GM12878 (cell line): ENCODE data around the gene TASOR2. TPM values are rescaled to one million over a fixed set of nuclear protein-coding genes. Genes with fewer than 3 reads are reported as not detected.

Experiments
- ATAC-seq: fragments of 200-7000 bp; cut with Tn5 transposase; 3 replicates; pipeline ENCODE4 v1.9.1; 2020; ENCODE audit warnings: mild to moderate bottlenecking, moderate library complexity
- BruUV-seq: library from RNA; stranded (reverse); fragments of 400-500 nt; replicated peaks from 2 replicates; lab custom pipeline; 2021; lab: Mats Ljungman, UMichigan
- CTCF ChIA-PET: fragments of 300-600 bp; sonication (Branson Sonifier 250); formaldehyde crosslinking; extraction: SDS; loops from one replicate; lab custom pipeline; 2021; ENCODE audit warnings: inconsistent platforms; lab: Yijun Ruan, JAX
- POLR2A ChIA-PET: fragments of 350-600 bp; formaldehyde crosslinking; extraction: SDS; loops from one replicate; lab custom pipeline; 2021; ENCODE audit warnings: inconsistent platforms; lab: Charles Lee
- RAD21 ChIA-PET: fragments of 300-600 bp; sonication (Branson Sonifier 250); formaldehyde crosslinking; loops from one replicate; lab custom pipeline; 2023; ENCODE audit warnings: antibody characterized with exemption; ENCODE audit not compliant: unreplicated experiment; lab: Charles Lee
- SMC1A ChIA-PET: fragments of 300-600 bp; sonication (Branson Sonifier 250); formaldehyde crosslinking; loops from one replicate; lab custom pipeline; 2023; ENCODE audit not compliant: unreplicated experiment, uncharacterized antibody; lab: Charles Lee
- DNase-seq: peaks from one replicate; pipeline ENCODE4 v3.0.0-alpha.2; 2011; ENCODE audit warnings: low read depth, low spot score
- FAIRE-seq: peaks from 3 replicates; lab custom pipeline; 2011; peaks lifted over from hg19 to GRCh38; lab: Jason Lieb, UNC
- H2AFZ ChIP-seq: 2 replicates; pipeline ENCODE4 v1.6.0; 2011; ENCODE audit warnings: low read depth, low read length, control low read depth; ENCODE audit not compliant: control insufficient read depth
- H3K27ac ChIP-seq: 2 replicates; pipeline ENCODE4 v1.5.1; 2011; ENCODE audit warnings: control low read depth; ENCODE audit not compliant: control insufficient read depth, insufficient read depth
- H3K27me3 ChIP-seq, 2 experiments: replicated peaks in 1 of 2; 2 replicates each; pipeline versions ENCODE4 v1.6.0 to v1.6.1; 2011; ENCODE audit warnings: low read length in 1 of 2; ENCODE audit not compliant: control insufficient read depth in 2 of 2, insufficient read depth in 2 of 2
- H3K36me3 ChIP-seq, 2 experiments: 2 replicates each; pipeline ENCODE4 v1.5.1; 2011; ENCODE audit warnings: low read length in 1 of 2; ENCODE audit not compliant: control insufficient read depth in 2 of 2, insufficient read depth in 2 of 2
- H3K4me1 ChIP-seq: 2 replicates; pipeline ENCODE4 v1.6.1; 2011; ENCODE audit warnings: mild to moderate bottlenecking, low read length, moderate library complexity, mixed read lengths; ENCODE audit not compliant: control insufficient read depth, insufficient read depth
- H3K4me2 ChIP-seq: 2 replicates; pipeline ENCODE4 v1.6.0; 2011; ENCODE audit warnings: control low read depth; ENCODE audit not compliant: control insufficient read depth, insufficient read depth
- H3K4me3 ChIP-seq: fragments of 200-600 bp; sonication (generic); 2 replicates; pipeline ENCODE4 v1.5.1; 2016
- H3K79me2 ChIP-seq: 2 replicates; pipeline ENCODE4 v1.6.0; 2011; ENCODE audit warnings: low read length; ENCODE audit not compliant: control insufficient read depth, insufficient read depth
- H3K9ac ChIP-seq: 2 replicates; pipeline ENCODE4 v1.8.0; 2011; ENCODE audit warnings: low read length, control low read depth, mixed read lengths; ENCODE audit not compliant: control insufficient read depth, insufficient read depth
- H3K9me3 ChIP-seq: replicated peaks from 3 replicates; pipeline ENCODE4 v1.5.1; 2011; ENCODE audit warnings: mild to moderate bottlenecking, low read length; ENCODE audit not compliant: control insufficient read depth, insufficient read depth
- H4K20me1 ChIP-seq: 2 replicates; pipeline ENCODE4 v1.6.0; 2011; ENCODE audit not compliant: control insufficient read depth, insufficient read depth
- CBFB ChIP-seq: IDR thresholded peaks from 2 replicates; pipeline ENCODE4 v1.6.1; 2016; ENCODE audit warnings: antibody characterized with exemption, low read depth
- CHD4 ChIP-seq: fragments of 200-600 bp; sonication (generic); IDR thresholded peaks from 2 replicates; pipeline ENCODE4 v1.6.1; 2016; ENCODE audit warnings: mild to moderate bottlenecking
- DPF2 ChIP-seq: fragments of 450-650 bp; IDR thresholded peaks from 2 replicates; pipeline ENCODE4 v1.6.1; 2017; ENCODE audit warnings: mild to moderate bottlenecking
- JUNB ChIP-seq: IDR thresholded peaks from 2 replicates; pipeline ENCODE4 v1.6.1; 2016; ENCODE audit warnings: antibody characterized with exemption, mild to moderate bottlenecking
- MEF2B ChIP-seq: fragments of 450-650 bp; IDR thresholded peaks from 2 replicates; pipeline ENCODE4 v1.6.1; 2018; ENCODE audit warnings: mild to moderate bottlenecking, moderate library complexity; ENCODE audit not compliant: partially characterized antibody, poor library complexity, severe bottlenecking
- MYB ChIP-seq: fragments of 150-350 bp; IDR thresholded peaks from 2 replicates; pipeline ENCODE4 v1.6.1; 2014; ENCODE audit warnings: mild to moderate bottlenecking, low read depth, low read length, borderline replicate concordance
- TBL1XR1 ChIP-seq: IDR thresholded peaks from 2 replicates; pipeline ENCODE4 v1.6.1; 2012; ENCODE audit warnings: low read depth, low read length, improper control_type of control experiment
- ZBED1 ChIP-seq: IDR thresholded peaks from 2 replicates; pipeline ENCODE4 v1.6.1; 2016; ENCODE audit warnings: borderline replicate concordance
- ZNF207 ChIP-seq: fragments of 450-650 bp; IDR thresholded peaks from 2 replicates; pipeline ENCODE4 v1.6.1; 2014; ENCODE audit warnings: antibody characterized with exemption, mild to moderate bottlenecking, borderline replicate concordance
- ZNF217 ChIP-seq: fragments of 450-650 bp; IDR thresholded peaks from 2 replicates; pipeline ENCODE4 v1.6.1; 2017; ENCODE audit warnings: antibody characterized with exemption, mild to moderate bottlenecking
- WGBS: methylation state at CpG from one replicate; pipeline ENCODE4 v1.1.6; 2016; ENCODE audit warnings: low lambda C conversion rate; ENCODE audit not compliant: insufficient replicate concordance, insufficient coverage; ENCODE audit errors: missing lambda C conversion rate; 5-methylcytosine and 5-hydroxymethylcytosine counted together
- in situ Hi-C: fragments of 300-500 bp; cut with MboI; formaldehyde crosslinking; loops from 9 replicates; pipeline ENCODE4 v1.14.3; 2018; ENCODE audit warnings: mixed read lengths
- intact Hi-C: fragments of 100-400 bp; cut with micrococcal nuclease; formaldehyde crosslinking; loops from one replicate; pipeline ENCODE4 v1.14.2; 2022; ENCODE audit not compliant: unreplicated experiment
- polyA plus RNA-seq, 11 experiments: library from polyadenylated mRNA; depleted of rRNA in 4 of 11; unstranded in 6 of 11; stranded (reverse) in 5 of 11; fragments of >200 nt; fragmentation: Nextera tagmentation in 4 of 11; fragmentation: Illumina TruSeq in 1 of 11; extraction: Ambion mirVana in 4 of 11; extraction: Trizol in 1 of 11; gene quantifications; 1 replicate in 1 of 11; 2 replicates in 10 of 11; pipeline versions ENCODE4 v1.2.1 to v1.2.3, GENCODE V29; 2011 to 2016; ENCODE audit warnings: inconsistent platforms in 2 of 11, missing spikeins in 2 of 11, low read depth in 1 of 11
- total RNA-seq, 4 experiments: library from RNA; depleted of rRNA in 3 of 4; stranded (reverse); fragments of >200 nt in 3 of 4; fragmentation: Illumina TruSeq in 1 of 4; extraction: Trizol in 1 of 4; gene quantifications; 2 replicates each; pipeline versions ENCODE4 v1.2.1 to v1.2.3, GENCODE V29; 2013 to 2021
- TF ChIP-seq, protein P1 (sequence below): IDR thresholded peaks from 2 replicates; pipeline ENCODE4 v1.6.1; 2011; ENCODE audit warnings: mild to moderate bottlenecking, low read depth, low read length, moderate library complexity; ENCODE audit not compliant: insufficient replicate concordance
- TF ChIP-seq, protein P2 (sequence below): IDR thresholded peaks from 2 replicates; pipeline ENCODE4 v1.6.1; 2012; ENCODE audit warnings: improper control_type of control experiment, low read depth, low read length; ENCODE audit not compliant: insufficient replicate concordance
- TF ChIP-seq, protein P3 (sequence below): fragments of 450-650 bp; IDR thresholded peaks from 2 replicates; pipeline ENCODE4 v1.6.1; 2017; ENCODE audit warnings: mild to moderate bottlenecking

TASOR2 gene
- total and polyA plus RNA-seq, 10 of the 15 experiments (the other 5 are each of a cell fraction or from before 2014, with no cell fraction given): 8.2 to 54.7 (median 31.0) TPM

DNA sequence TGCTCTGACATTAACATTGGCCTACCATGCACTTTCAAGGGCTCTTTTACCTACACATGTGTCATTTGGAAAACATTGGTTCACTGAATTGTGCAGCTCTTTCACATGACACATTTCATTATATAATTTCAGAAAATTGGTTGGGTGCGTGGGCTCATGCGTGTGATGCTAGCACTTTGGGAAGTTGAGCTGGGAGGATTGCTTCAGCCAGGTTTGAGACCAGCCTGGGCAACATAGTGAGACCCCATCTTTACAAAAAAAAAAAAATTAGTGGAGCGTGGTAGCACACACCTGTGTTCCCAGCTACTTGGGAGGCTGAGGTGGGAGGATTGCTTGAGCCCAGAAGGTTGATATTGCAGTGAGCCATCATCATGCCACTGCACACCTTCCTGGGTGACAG, 3.9 kb downstream of the TASOR2 start:
- ATAC-seq: no peak
- CTCF ChIA-PET: interaction anchor here (0.6 to 1.6 kb wide), 8 partner anchors 8 to 322 kb away, joined by 3 to 8 read pairs (median 4); no protein-coding TSS in a partner anchor
- intact Hi-C loops: loop anchor here (5.0 kb wide), 3 partner anchors 184 to 364 kb away; partner anchors contain the start of gene IL15RA
- no peak overlapping the region for H3K9ac ChIP-seq
- no peaks in the 10 kb centered on the region for H3K36me3 ChIP-seq
- RAD21 ChIA-PET: interaction anchor here (0.9 to 1.7 kb wide), 4 partner anchors 23 to 201 kb away, joined by 3 to 4 read pairs (median 4); partner anchors contain the start of genes ANKRD16 and FBH1
- H3K4me2 ChIP-seq: peak overlapping the region; percentile 74
- no peaks in the 10 kb centered on the region for H4K20me1 ChIP-seq
- DNase-seq: no peak
- SMC1A ChIA-PET: interaction anchor here (1.0 to 15.6 kb wide), 10 partner anchors 9 to 325 kb away, joined by 3 to 191 read pairs (median 4); partner anchors contain the start of genes GDI2 and IL15RA
- H3K27ac ChIP-seq: no peak overlapping the region
- BruUV-seq: no TSS peak
- WGBS: 81% methylated on average over 3 of the region's 3 CpGs
- TF ChIP-seq, protein P1, sequence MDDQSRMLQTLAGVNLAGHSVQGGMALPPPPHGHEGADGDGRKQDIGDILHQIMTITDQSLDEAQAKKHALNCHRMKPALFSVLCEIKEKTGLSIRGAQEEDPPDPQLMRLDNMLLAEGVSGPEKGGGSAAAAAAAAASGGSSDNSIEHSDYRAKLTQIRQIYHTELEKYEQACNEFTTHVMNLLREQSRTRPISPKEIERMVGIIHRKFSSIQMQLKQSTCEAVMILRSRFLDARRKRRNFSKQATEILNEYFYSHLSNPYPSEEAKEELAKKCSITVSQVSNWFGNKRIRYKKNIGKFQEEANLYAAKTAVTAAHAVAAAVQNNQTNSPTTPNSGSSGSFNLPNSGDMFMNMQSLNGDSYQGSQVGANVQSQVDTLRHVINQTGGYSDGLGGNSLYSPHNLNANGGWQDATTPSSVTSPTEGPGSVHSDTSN: no peak
- TF ChIP-seq TBL1XR1 (no peak), MYB (no peak), DPF2 (no peak), MEF2B (no peak), CBFB (no peak), ZNF217 (no peak), JUNB (no peak), ZNF207 (no peak), ZBED1 (no peak), CHD4 (no peak)
- TF ChIP-seq, protein P2, sequence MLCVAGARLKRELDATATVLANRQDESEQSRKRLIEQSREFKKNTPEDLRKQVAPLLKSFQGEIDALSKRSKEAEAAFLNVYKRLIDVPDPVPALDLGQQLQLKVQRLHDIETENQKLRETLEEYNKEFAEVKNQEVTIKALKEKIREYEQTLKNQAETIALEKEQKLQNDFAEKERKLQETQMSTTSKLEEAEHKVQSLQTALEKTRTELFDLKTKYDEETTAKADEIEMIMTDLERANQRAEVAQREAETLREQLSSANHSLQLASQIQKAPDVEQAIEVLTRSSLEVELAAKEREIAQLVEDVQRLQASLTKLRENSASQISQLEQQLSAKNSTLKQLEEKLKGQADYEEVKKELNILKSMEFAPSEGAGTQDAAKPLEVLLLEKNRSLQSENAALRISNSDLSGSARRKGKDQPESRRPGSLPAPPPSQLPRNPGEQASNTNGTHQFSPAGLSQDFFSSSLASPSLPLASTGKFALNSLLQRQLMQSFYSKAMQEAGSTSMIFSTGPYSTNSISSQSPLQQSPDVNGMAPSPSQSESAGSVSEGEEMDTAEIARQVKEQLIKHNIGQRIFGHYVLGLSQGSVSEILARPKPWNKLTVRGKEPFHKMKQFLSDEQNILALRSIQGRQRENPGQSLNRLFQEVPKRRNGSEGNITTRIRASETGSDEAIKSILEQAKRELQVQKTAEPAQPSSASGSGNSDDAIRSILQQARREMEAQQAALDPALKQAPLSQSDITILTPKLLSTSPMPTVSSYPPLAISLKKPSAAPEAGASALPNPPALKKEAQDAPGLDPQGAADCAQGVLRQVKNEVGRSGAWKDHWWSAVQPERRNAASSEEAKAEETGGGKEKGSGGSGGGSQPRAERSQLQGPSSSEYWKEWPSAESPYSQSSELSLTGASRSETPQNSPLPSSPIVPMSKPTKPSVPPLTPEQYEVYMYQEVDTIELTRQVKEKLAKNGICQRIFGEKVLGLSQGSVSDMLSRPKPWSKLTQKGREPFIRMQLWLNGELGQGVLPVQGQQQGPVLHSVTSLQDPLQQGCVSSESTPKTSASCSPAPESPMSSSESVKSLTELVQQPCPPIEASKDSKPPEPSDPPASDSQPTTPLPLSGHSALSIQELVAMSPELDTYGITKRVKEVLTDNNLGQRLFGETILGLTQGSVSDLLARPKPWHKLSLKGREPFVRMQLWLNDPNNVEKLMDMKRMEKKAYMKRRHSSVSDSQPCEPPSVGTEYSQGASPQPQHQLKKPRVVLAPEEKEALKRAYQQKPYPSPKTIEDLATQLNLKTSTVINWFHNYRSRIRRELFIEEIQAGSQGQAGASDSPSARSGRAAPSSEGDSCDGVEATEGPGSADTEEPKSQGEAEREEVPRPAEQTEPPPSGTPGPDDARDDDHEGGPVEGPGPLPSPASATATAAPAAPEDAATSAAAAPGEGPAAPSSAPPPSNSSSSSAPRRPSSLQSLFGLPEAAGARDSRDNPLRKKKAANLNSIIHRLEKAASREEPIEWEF: no peak
- TF ChIP-seq, protein P3, sequence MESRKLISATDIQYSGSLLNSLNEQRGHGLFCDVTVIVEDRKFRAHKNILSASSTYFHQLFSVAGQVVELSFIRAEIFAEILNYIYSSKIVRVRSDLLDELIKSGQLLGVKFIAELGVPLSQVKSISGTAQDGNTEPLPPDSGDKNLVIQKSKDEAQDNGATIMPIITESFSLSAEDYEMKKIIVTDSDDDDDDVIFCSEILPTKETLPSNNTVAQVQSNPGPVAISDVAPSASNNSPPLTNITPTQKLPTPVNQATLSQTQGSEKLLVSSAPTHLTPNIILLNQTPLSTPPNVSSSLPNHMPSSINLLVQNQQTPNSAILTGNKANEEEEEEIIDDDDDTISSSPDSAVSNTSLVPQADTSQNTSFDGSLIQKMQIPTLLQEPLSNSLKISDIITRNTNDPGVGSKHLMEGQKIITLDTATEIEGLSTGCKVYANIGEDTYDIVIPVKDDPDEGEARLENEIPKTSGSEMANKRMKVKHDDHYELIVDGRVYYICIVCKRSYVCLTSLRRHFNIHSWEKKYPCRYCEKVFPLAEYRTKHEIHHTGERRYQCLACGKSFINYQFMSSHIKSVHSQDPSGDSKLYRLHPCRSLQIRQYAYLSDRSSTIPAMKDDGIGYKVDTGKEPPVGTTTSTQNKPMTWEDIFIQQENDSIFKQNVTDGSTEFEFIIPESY: no peak
- TF ChIP-seq, all 136 proteins: peak for 0
- Histone ChIP-seq H3K4me3 (0 out of 2 replicates have a peak overlapping the region, but pooled peaks have one; percentile 1), H3K27me3 (no peaks in the 10 kb centered on the region), H3K9me3 (no peaks in the 10 kb centered on the region; the same call in 2 of the 3 replicates), H3K4me1 (peaks cover 17% of the 10 kb centered on the region), H2AFZ (no peak overlapping the region), H3K79me2 (peaks cover 89% of the 10 kb centered on the region)
- no peak for FAIRE-seq
- POLR2A ChIA-PET: interaction anchor here (0.6 to 1.4 kb wide), 6 partner anchors 10 to 287 kb away, joined by 3 to 8 read pairs (median 4); no protein-coding TSS in a partner anchor
- in situ Hi-C loops: loop anchor here (5.0 kb wide), 1 partner anchor 174 kb away; no protein-coding TSS in a partner anchor
